NT2/D1 (cell line): ENCODE measurements around the gene PCNT.
"Not testable (repeated sequence)": the region's sequence is repeated elsewhere in the genome, so short reads cannot be mapped to it uniquely, and the experiment has no call there.

Experiments used
- SUZ12 ChIP-seq: IDR thresholded peaks from 2 replicates; pipeline ENCODE4 v1.6.1; 2011; ENCODE audit not compliant: insufficient read length, insufficient read depth; ENCODE audit errors: extremely low read depth
- YY1 ChIP-seq: IDR thresholded peaks from 2 replicates; pipeline ENCODE4 v1.6.1; 2011; ENCODE audit not compliant: insufficient read length, insufficient read depth
- ZNF274 ChIP-seq: IDR thresholded peaks from 2 replicates; pipeline ENCODE4 v1.6.1; 2011; ENCODE audit warnings: mild to moderate bottlenecking, low read depth, low read length

GRCh38 chr21:46310260-46310659 lies 13.7 kb upstream of the PCNT start:
- TF ChIP-seq YY1, SUZ12, ZNF274: not testable (repeated sequence)
